HG03139 (cell line): ENCODE data around the gene NDUFS8.

Experiments used
- ATAC-seq: cut with Tn5 transposase; IDR thresholded peaks from one replicate; pipeline ENCODE4 v1.9.1; 2021; ENCODE audit not compliant: unreplicated experiment

The NDUFS8 gene

DNA sequence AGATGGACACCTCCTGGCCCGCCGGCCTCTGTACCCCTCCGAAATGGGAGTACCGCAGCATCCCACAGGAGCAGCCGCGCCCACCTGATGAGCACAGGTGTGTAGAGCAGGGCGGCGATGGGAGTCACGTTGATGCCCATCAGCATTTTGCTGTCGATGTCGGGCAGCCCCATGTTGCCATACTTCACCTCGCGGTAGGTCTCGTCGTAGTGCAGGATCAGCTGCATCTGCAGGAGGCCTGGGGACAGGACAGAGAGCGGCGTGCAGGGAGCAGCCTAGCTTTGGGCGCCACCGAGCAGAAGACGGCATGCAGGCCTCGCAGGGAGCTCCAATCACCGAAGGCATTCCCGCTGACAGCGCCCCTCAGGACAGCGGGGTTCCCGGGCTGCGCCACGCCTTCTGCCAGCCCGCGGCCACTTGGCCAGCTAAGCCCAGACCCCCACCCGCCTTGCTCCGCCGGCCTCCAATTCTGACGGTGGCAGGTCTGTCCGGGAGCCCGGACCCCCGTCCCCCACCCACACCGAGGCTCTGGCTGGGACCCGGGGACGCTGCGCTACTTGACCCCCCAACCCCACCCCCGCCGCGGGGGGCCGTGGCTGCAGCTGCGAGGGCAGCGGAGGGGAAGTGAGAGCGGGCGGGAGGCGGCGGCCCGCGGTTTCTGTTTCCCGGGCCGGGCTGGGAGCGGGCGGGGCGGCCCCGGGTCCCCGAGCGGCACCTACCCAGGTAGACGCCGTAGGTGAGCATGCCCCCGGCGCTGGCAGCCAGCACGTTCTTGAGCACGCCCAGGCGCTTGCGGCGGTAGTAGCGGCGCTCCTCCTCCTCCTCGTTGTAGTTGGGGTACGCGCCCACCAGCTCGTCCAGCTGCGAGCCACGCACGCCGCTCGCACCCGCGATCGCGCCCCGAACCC is 27.3 kb upstream of the NDUFS8 start:
- peak; percentile 25 for ATAC-seq

DNA sequence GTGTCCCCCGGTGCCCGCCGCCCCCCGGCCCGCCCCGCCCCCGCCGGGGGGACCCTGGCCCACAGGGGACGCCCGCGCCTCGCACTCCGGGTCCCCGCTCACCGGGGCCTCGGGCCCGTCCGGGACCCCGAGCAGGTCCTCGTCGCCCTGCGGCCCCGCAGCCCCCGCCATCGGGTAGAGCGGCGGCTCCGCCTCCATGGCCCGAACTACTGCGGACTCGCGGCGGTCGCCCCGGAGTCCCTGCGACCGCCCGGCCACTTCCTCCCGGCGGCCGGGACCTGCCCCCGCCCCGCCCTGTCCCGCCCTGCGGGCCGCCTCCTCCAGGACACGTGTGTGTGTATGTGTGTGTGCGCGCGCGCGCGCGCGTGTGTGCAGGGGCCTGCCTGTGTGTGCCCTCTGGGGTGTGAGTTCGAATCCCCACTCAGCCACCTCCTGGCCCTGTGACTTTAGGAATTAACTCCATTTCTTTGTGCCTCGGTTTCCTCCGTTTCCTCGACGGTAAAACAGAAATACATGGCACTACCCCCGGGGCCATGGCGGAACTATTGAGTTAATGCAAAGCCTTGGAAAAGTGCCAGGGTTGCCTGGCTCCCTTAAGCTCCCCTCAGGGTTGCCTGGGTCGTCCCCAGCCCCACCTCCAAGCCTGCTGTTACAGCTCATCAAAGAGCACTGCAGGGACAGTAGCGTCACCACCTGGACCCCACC is 26.5 kb upstream of the NDUFS8 start, which contains the start of gene UNC93B1:
TSS of gene UNC93B1 (minus strand) at position 252 of the 705 bp plus-strand sequence. CDS start at position 198, 54 bp downstream.
- peak; percentile 57 for ATAC-seq

- ATAC-seq = no peak
Measured at GRCh38 chr11:68004551-68005335, 25.7 kb upstream of the NDUFS8 start.

DNA sequence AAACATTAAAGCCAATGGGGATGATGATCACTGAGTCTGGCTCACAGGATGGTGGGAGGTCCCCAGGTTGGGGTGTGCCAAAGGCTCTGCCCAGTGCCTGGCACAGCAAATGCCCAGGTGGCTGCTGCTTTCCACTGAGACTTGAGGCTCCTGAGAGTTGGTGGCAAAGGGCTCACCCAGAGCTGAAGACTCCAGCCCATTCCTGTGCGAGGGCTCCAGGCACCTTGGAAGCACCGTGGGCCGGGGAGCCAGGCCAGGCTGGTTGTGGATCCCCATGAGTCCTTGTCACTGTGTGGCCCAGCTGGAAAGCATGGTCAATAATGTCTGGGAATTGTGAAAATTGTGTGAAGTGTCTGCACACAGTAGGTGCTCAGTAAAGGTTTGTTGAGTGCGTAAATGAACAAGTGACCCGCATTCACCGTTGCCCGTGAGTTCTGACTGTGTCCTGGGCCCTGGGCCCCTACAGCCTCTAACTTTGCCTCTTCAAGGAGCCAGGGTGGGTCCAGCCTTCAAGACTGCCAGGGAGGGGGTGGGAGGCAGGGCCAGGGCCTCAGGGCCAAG is 23.8 kb upstream of the NDUFS8 start:
- no peak for ATAC-seq

- ATAC-seq = no peak
Measured at GRCh38 chr11:68007498-68008380, 22.7 kb upstream of the NDUFS8 start.

GRCh38 chr11:68008381-68009337 is 21.8 kb upstream of the NDUFS8 start:
- no peak for ATAC-seq

DNA sequence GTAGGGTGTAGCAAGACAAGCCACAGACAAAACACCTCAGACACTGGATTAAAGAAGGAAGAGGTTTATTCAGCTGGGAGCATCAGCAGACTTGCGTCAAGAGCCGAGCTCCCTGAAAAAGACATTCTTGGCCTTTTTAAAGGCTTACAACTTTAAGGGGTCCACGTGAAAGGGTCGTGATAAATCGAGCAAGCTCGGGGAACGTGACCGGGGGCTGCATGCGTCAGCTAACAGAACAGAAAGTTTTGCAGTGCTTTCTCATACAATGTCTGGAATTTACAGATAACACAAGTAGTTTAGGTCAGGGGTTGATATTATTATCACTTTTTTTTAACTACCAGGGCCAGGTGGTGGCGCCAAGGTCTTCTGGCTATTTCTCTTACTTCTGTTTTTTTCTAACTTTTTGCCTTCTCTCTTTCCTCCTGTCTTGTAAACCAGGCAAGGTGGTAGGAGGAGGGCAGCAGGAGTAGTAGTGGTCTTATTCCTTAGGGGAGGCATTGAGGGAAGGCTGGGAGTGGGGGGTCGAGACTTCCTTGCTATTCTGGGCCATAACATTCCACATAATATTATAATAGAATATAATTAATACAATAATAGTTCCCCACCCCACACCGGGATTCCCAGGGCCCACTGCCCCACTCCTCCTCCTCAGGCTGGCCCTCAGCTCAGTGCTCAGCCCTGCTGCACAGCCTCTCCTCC is 20.9 kb upstream of the NDUFS8 start:
- ATAC-seq = no peak

- ATAC-seq = no peak
Measured at GRCh38 chr11:68010090-68011041, 20.1 kb upstream of the NDUFS8 start, which contains the start of gene ALDH3B1. Gene ALDH3B1 (plus strand): TSS chr11:68010327. CDS start chr11:68015298, 4,971 bp downstream.

DNA sequence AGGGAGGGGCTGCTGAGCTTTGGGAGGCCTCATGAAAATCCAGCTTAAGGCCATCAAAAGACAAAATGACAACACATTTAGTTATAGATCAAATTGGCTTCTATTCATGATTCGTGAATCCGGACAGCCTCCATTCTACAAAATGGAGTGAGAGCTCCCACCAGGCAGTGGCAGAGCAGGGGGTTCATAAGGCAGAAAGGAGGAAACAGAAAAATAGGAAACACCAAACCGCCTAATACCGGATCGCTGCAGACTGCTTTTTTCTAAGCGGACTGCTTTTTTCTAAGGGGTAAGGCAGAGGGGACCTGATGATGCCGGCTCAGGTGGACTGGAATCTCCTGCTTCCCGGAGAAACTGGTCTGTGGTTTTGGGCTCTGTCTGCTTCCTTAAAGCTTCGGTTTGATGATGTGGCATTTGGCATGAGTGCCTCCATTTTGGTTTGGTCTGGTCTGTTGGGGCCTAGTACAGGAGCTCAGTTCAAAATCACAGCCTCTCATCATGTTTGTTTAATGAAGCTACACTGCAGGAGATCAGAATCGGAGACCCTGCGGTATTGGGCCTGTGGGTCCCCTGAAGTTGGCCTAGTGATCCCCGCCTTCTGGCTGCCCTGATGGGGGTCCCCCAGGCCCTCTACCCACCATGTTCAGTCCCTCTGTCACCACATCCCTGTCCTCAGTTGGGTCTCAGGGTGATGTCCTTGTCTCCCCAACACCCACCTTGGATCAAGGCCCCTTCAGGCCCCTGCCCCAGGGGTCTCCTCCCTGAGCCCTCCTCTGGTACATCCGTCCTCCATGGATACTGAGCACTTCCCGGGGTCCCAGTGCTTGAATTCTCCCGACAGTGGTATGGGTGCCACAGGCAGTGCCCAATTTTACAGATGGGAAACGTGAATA is 19.2 kb upstream of the NDUFS8 start:
- ATAC-seq = no peak

- ATAC-seq = no peak
Measured at GRCh38 chr11:68012044-68012842, 18.2 kb upstream of the NDUFS8 start.

- no peak for ATAC-seq
Measured at GRCh38 chr11:68012843-68013610, 17.5 kb upstream of the NDUFS8 start.

DNA sequence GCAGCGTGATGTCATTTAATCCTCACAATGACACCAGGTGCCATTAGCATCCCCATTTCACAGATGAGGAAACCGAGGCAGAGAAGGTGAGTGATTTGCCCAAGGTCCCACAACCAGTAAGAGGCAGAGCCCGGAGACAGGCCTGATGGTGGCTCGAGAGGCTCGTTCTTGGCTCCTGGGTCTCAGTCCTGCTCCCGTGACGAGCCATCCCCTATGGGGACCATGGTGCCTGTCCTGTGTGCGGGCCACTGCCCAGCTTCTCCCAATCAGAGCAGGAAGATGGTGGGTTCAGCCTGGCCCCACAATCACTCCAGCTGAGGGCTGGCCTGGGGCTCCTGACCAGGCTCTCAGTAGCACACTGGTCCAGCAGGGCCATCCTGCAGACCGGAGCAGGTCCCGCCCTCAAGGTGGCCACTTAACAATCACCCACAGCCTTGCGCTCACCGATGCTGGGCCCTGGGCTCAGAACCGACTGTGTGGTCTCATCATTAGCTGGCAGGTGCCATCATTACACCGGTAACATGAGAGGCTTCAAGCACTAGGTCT is 16.8 kb upstream of the NDUFS8 start:
- no peak for ATAC-seq

GRCh38 chr11:68014157-68014946 is 16.1 kb upstream of the NDUFS8 start:
- no peak for ATAC-seq
